GM18517 (cell line): ENCODE data around the gene MAGI2.
"Not testable (repeated sequence)": the region's sequence is repeated elsewhere in the genome, so short reads cannot be mapped to it uniquely, and the experiment has no call there.

ENCODE experiments used
- ATAC-seq: cut with Tn5 transposase; IDR thresholded peaks from one replicate; pipeline ENCODE4 v1.9.1; 2021; ENCODE audit warnings: mild to moderate bottlenecking, moderate library complexity; ENCODE audit not compliant: unreplicated experiment

MAGI2 gene

DNA sequence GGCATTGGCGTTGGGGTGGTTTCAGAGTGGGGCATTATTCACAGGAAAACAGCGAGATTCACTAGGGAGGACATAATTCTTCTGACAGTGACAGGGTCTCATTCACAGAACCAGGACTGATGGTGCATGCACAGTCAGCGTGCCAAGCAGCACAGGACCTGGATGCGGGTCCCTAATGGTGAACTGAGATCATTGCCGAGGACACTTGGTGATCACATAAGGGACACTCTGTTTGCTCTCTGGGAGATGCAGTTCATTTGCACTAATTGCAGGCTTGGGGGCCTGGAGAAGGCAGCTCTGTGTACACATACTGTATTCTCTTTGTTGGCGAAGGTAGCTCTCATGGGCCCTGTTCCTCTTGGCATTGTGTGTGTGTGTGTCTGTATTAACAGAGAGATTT, 938.8 kb downstream of the MAGI2 start:
- no peak for ATAC-seq

DNA sequence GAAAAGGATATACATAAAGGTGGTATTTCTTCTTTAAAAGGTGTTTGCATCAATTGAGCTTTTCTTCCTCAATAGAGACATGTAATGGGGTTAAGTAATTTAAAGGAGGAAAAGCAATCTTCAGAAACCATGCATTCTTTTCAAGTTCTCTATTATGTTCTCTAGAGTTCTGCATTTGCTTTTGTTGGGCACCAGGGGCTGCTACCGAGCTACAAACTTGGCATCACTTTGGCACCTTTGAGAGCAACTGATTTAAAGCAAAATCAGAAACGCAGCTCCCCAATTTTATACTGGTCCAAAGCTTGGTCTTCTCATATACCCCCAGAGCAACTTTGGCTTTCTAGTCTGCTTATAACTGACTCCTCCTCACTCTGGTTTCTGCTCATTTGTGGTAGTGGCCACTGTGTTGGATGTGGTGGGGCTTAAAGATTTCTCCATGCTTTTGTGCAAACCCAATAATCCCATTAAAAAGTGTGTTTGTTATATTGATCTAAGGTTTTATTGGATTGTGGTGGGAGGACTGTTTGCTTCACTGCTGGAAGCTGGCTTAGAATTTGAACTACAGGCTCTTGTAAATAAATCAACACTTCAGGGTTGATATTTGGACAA, 942.8 kb downstream of the MAGI2 start:
- peak; percentile 48 for ATAC-seq

DNA sequence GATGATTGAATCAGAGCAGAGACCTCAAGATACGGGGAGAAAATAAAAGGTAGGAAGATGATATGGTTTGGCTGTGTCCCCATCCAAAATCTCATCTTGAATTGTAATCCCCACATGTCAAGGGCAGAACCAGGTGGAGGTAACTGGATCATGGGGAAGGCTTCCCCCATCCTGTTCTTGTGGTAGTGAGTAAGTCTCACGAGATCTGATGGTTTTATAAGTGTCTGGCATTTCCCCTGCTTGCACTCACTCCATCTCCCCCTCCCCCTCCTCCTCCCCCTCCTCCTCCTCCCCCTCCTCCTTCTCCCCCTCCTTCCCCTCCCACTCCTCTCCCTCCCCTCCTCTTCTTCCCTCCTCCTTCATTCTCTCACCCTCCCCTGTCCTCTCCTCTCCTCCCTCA, 950.2 kb downstream of the MAGI2 start:
- ATAC-seq: not testable (repeated sequence)

- no peak for ATAC-seq
Observed at GRCh38 chr7:78501064-78501463, 952.4 kb downstream of the MAGI2 start.

DNA sequence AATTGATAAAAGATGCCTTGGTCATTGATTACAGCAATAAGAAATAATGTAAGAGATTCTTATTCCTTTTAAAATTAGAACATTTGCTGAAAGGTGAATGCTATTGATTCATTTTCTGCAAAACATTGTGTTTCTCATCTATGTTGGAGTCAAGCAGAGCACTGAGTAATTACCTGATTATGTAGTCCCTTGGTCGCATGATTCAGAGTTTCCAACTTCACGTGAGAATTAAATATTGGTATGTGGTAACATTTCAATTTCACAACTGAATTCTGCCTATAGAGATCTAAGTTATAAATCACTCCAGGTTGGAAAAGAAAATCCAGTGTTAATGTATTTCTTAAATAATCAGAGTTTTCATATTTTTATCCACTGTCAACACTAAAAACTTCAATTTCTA, 953.5 kb downstream of the MAGI2 start:
- ATAC-seq: no peak

DNA sequence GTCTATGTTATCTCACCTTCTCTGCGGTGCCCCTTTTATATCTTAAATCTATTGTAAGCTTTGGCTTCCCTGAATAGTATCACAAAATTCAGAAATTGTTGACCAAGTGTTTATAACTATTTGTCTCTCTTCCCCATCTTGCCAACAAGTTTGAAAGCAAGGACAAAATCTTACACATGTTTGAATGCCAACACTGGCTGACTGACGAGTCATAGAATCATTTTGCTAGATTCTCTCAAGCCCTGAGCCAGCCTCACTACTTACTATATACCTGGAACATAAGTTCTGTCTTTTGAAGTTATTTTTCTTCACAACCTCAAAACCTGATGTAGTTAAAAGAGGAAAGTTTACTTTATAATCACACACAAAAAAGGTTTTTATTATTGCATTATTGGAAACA, 954.2 kb downstream of the MAGI2 start:
- ATAC-seq: no peak

- no peak for ATAC-seq
Observed at GRCh38 chr7:78497728-78498427, 955.6 kb downstream of the MAGI2 start.

GRCh38 chr7:78496096-78496630, 957.3 kb downstream of the MAGI2 start:
- ATAC-seq: no peak

- no peak for ATAC-seq
Observed at GRCh38 chr7:78493401-78493800, 960.1 kb downstream of the MAGI2 start.

DNA sequence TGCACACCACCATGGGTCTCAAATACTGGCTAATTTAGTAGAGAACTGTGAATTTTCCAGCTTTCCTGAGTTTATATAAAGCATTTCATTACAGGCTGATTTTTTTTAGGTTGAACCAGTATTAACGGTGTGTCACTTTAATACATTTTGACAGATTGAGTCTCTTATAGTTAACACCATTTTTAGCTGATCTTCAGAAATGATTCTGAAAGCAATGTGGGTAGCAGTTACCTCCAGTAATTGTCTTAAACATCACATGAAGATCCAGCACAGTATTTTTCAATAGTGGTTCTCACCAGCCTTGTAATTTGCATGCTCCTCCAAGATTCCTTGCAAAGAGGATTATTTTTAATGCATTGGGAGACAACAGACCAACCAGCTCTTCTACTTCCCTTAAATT, 961.3 kb downstream of the MAGI2 start:
- ATAC-seq: no peak

DNA sequence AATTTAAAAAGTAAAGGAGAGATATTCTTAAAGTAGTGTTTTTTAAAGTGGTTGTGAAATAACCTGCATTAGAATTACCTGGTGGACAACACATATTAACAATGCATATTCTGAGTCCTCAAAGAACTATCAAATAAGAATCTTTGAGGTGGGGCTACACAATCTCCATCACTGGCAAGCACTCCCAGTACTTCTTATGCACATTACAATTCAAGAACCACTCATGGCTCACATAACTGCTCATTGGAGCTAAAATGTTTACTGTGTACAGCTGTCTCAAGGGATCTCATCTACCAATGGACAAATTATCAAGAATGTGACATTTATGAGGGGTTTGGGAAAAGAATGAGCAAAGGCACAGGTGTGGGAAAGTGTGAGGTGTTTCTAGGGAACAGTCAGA, 962.9 kb downstream of the MAGI2 start:
- no peak for ATAC-seq

DNA sequence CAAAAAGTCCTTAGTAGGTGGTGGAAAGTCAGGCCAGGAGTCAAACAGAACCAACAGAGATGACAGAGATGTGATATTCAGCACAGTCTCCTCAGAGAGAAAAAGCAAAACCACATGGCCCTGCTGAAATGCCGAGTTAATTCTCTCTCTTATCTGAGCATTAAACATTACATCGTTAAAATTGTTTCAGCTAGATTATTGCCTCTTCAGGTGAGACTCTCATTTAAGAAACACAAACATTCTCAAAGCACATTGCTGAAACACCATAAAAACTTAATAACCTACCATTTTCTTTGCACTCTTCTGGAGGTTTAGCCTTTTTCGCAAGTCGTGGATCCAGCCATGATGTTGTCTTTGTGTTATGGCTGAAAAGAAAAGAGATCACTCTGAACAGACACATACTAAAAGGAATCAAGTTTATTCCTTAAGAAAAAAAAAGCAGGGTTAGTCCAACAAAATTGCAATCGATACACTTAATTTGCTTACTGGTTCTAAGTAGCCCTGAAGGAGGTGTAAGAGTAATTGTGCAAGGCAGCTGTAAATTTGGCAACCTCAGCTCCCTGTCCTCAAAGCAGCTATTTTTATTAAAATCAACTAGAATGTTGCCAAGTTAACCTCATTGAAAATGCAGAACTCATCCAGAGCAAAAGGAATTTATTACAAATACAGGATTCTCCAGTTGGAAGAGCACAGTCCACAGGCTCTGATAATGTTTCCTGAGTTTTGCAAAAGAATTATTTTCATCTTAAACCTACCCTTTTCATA, 963.8 kb downstream of the MAGI2 start:
- ATAC-seq: no peak

DNA sequence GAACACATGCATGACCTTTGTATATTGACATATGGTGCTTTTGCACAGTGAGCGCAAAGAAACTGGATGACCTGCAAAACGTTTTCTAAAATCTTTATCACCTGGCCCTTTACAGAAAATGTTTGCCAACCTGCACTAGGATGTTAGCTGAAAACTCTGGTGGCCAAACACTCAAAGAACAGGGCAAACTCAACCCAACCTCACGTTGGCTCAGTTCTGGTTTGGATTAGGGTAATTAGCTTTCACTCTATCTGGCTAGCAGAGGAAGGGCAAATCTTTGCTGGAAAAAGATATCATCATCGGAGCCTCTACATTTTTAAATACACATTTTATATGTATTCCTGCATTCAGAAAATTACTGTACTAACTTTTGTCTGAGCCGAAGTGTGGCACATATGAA, 966.0 kb downstream of the MAGI2 start:
- ATAC-seq: no peak

- no peak for ATAC-seq
Observed at GRCh38 chr7:78479348-78479747, 974.1 kb downstream of the MAGI2 start.

DNA sequence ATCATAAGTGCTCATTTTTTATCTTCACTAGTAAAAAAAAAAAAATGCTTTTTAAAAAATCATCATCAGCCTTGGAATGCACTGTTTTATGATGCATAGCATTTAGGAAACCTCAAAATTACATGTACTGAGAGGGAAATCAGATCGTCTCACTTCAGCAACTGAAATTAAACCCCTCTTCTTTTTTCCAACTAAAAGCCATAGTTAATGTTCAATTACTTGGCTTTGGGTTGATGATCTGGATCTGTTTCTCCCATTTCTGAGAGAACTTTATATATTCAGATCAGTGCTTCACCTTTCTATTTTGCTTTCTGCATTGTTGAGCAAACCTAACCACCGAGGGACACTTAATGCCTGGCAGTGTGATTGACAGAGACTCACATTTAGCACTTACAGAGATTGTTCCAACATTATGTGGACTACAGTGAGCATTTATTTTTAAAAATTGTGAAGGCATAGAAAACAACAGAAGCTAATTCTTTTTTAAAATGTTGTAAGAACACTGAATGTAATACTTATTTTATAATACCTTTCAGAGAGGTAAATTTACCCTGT, 976.5 kb downstream of the MAGI2 start:
- no peak for ATAC-seq

- no peak for ATAC-seq
Observed at GRCh38 chr7:78473571-78474301, 979.7 kb downstream of the MAGI2 start.

- no peak for ATAC-seq
Observed at GRCh38 chr7:78473021-78473420, 980.4 kb downstream of the MAGI2 start.

DNA sequence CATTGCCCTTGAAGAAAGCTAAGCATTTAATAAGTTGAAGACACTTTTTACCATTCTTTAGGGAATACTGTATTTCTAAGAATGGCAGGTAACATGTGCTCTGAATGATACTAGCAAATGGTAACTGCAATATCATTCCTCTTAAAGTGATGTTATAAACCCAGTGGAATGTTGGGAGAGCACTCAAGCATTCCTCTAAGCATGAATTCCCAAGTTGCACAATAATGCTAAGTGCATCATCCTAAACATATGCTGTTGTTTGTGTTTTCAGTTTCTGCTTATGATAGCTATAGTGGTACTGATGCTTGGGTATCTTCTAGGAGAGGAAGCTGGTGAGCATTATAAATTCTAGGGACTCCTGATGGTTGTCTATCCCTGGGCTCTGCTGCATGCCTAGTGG, 980.9 kb downstream of the MAGI2 start:
- no peak for ATAC-seq

DNA sequence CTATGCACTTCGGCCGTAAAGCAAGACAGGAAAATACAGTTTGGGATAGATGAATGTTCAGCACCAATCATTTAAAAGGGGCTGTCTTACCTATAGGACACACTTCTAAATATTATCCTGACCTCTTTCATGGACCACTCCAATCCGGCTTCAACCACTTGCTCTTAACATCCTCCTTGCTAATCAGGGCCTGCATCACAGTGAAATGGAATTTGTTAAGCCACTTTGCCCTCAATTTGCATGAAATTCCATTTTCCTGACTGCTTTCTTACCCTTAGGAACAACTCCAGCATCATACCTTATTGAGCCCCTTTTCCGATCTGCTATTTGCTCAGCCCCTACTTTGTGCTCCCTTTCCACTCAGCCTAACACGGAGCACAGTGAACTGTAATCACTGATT, 987.6 kb downstream of the MAGI2 start:
- ATAC-seq: no peak

DNA sequence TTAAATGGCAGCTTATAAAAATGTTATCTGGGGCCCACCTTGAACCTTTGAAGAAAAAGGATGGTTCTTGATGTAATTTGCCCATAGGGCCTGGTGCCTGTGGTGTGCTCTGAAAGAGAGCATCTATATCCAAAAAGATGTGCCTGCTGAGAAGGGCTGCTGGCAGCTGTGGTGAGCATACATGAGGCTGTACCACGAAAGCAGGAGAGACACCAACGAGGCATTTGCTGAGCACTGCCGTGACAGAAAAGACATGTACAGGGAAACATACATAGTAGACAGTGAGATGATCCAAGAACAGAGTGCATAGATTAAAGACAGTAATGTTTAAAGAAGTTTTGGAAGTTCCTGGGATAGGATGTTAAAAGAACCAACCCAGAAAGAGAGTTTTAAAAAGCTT, 990.4 kb downstream of the MAGI2 start:
- ATAC-seq: no peak

- no peak for ATAC-seq
Observed at GRCh38 chr7:78450706-78451105, 1002.8 kb downstream of the MAGI2 start.
